GM19397 (cell line): ENCODE data around the gene TNS3.

Experiments
- ATAC-seq: cut with Tn5 transposase; IDR thresholded peaks from one replicate; pipeline ENCODE4 v1.9.1; 2021; ENCODE audit warnings: mild to moderate bottlenecking, moderate library complexity; ENCODE audit not compliant: unreplicated experiment

TNS3 gene

GRCh38 chr7:47393406-47393805, 188.5 kb downstream of the TNS3 start:
- no peak for ATAC-seq

GRCh38 chr7:47392241-47392759, 189.6 kb downstream of the TNS3 start:
- no peak for ATAC-seq

GRCh38 chr7:47391726-47392125, 190.2 kb downstream of the TNS3 start:
- no peak for ATAC-seq

GRCh38 chr7:47390914-47391313, 191.0 kb downstream of the TNS3 start:
- no peak for ATAC-seq

GRCh38 chr7:47389923-47390630, 191.8 kb downstream of the TNS3 start:
- ATAC-seq: no peak

GRCh38 chr7:47389171-47389922, 192.6 kb downstream of the TNS3 start:
- ATAC-seq: no peak

GRCh38 chr7:47387506-47387905, 194.4 kb downstream of the TNS3 start:
- ATAC-seq: no peak

- ATAC-seq: no peak
Observed at GRCh38 chr7:47386273-47386835, 195.6 kb downstream of the TNS3 start.

- no peak for ATAC-seq
Observed at GRCh38 chr7:47385536-47386125, 196.3 kb downstream of the TNS3 start.

- no peak for ATAC-seq
Observed at GRCh38 chr7:47384755-47385535, 197.0 kb downstream of the TNS3 start.

GRCh38 chr7:47383696-47384445, 198.0 kb downstream of the TNS3 start:
- ATAC-seq: no peak

- ATAC-seq: no peak
Observed at GRCh38 chr7:47383072-47383471, 198.8 kb downstream of the TNS3 start.

- ATAC-seq: no peak
Observed at GRCh38 chr7:47382200-47382599, 199.7 kb downstream of the TNS3 start.

- no peak for ATAC-seq
Observed at GRCh38 chr7:47381134-47381495, 200.8 kb downstream of the TNS3 start.

- no peak for ATAC-seq
Observed at GRCh38 chr7:47380325-47381133, 201.4 kb downstream of the TNS3 start.

- ATAC-seq: no peak
Observed at GRCh38 chr7:47379629-47380324, 202.1 kb downstream of the TNS3 start.

GRCh38 chr7:47378728-47379395, 203.0 kb downstream of the TNS3 start:
- no peak for ATAC-seq

GRCh38 chr7:47377741-47378140, 204.2 kb downstream of the TNS3 start:
- ATAC-seq: no peak
